ENCODE results near the gene TSNAXIP1.

The TSNAXIP1 gene

DNA sequence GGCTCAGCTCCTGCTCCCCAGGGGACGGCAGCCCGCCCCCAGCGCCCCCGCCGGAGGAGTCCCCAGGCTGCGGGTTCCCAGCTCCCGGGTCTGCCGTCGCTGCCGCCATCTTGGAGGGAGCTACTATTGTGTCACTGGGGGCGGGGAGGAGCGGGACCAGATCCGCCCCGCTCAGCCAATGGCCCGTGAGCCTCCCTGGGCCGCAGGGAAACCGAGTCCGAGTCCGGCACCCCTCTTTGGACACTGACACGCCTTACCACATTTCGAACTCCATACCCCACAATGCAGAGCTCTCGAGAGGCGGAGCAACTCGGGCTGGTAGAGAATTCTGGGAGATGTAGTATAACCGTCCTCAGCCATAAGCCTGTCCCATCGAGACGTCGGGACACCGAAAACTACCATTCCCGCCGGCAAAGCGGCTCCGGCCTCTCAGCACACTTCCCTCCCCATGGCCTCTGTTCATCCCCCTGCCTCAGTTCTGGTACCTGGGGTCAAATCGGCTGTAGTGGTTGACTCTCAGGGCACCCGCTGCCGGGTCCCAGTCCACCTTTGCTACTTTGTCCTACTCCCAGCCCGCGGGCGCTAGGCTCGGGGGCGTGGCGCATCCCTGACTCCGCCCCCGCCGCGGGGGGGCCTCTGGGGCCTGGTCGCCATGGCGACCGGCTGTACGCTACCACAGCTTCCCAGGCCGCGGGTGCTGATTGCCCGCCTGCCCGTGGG is at the start of gene TSNAXIP1, which contains the start of gene RANBP10:
Gene TSNAXIP1 (plus strand): TSS at position 462 of the 720 bp plus-strand sequence. CDS start 261 bp downstream, outside the sequence.
Gene RANBP10 (minus strand): TSS at position 133 of the 720 bp plus-strand sequence. CDS start 24 bp downstream, at position 109.
- peak within 1 kb of the TSS; percentile 71 for H3K27ac ChIP-seq
- no peak for TF ChIP-seq CTCF (IDR thresholded peaks at IDR 0.05)
- no peak for TF ChIP-seq ZFX (IDR thresholded peaks at IDR 0.05; ENCODE audit: borderline replicate concordance)

DNA sequence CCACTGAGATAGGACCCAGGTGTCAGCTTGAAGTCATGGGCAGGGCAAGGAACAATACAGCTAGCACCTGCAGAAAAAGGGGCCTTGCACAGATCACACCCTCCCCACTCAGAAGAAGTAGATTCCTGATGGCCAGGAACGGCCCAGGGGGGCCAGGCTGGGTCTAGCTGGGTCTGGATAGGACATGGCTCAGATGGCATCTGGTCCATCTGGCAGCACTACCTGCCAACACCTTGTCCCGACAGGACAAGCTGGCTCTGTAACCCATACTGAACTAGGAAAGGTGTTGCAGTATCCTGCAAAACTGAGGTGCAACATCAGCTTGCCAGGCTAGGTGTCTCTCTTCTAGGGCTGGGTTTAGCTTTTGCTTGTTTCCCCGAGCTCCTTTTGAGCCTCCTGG is 48.7 kb upstream of the TSNAXIP1 start:
- no peak overlapping the region for H3K27ac ChIP-seq
- TF ChIP-seq ZFX (IDR thresholded peaks at IDR 0.05; ENCODE audit: borderline replicate concordance) (no peak), CTCF (IDR thresholded peaks at IDR 0.05) (no peak)

DNA sequence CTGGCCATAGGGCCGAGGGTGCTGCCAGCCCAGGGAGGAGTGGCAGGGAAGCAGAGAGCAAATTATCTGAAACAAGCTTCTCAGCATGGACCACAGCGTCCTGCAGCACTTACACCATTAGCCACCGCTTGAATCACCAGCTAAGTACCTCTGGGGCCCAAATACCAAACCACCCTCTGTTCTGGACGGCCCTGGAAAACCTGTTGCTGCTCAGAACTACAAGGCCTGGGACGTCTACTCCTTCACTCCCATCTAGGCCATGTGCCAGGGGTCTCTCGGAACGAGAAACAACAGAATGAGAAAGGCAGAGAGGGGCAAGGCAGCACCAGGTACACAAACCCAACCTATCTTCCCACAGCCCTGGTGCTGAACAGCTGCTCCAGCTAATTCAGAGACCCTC is 47.7 kb upstream of the TSNAXIP1 start:
- TF ChIP-seq CTCF (IDR thresholded peaks at IDR 0.05) (no peak), ZFX (IDR thresholded peaks at IDR 0.05; ENCODE audit: borderline replicate concordance) (no peak)
- no peak overlapping the region for H3K27ac ChIP-seq

DNA sequence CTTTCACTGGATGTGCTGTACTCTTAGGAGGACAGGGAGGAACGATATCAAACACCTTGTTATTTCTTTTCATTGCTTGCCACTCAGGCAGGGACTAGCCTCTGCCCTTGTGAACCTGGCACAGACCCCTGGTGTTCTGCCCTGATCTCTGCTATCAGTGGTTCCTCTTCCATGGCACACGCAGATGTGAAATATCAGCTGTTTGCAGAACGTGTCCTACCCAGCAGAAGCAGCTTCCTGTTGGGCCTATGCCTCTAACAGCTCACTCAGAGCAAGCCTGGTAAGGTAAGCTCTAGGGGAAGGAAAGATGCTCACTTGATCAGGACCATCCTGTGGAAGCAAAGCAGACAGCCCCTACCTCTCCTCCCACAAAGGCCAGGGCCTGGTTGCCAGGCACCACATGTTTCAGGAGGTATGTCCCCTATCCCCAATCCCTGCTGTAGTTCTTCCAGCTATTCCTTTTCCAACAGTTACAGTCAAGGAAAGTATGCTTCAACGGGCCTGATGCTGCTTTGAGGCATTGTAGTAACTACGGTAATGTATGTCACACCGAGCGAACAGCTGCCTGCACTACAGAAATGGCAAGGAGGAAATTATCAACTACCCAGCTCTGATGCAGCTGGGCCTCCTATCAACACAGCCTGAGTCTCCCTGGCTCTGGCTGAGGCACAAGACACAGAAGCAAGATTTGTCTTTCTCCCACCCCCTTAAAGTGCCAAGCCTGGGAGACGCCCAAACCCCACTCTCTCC is 46.3 kb upstream of the TSNAXIP1 start:
- no peak overlapping the region for H3K27ac ChIP-seq
- TF ChIP-seq CTCF (IDR thresholded peaks at IDR 0.05) (no peak), ZFX (IDR thresholded peaks at IDR 0.05; ENCODE audit: borderline replicate concordance) (no peak)

DNA sequence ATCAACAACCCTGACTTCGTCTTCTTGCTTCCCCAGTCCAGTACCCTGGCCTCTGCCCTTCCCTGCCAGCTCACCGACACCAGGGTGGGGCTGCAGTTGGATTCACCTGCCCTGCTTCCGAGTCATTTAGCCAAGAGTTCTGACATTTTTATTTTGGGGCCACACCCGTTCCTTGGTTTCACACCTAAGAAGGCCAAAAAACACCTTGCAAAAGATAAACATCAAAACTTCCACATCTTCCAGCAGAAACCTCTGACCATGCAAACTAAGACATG is 45.8 kb upstream of the TSNAXIP1 start:
- TF ChIP-seq CTCF (IDR thresholded peaks at IDR 0.05) = no peak
- TF ChIP-seq ZFX (IDR thresholded peaks at IDR 0.05; ENCODE audit: borderline replicate concordance) = no peak
- H3K27ac ChIP-seq = no peak overlapping the region

GRCh38 chr16:67761924-67762323 is 44.8 kb upstream of the TSNAXIP1 start:
- no peak for TF ChIP-seq CTCF (IDR thresholded peaks at IDR 0.05)
- no peak for TF ChIP-seq ZFX (IDR thresholded peaks at IDR 0.05; ENCODE audit: borderline replicate concordance)
- H3K27ac ChIP-seq = no peak overlapping the region

DNA sequence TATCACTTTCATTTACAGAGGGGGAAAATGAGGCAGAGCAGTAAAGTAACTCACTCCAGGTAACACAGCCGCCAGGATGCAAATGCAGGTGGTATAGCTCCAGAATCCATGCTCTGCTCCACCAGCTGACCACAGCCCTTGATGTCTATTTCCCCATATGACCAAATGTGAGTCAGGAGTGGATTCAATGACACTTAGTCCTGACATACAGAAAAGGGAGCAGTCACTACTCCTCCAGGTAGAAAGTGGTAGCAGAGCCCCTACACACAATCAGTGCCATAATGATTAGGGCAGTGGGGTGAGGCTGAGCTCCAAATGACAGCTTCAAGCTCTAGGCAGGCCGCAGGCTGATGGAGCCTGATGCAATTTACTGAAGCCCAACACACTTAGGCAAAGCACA is 44.3 kb upstream of the TSNAXIP1 start:
- TF ChIP-seq CTCF (IDR thresholded peaks at IDR 0.05) = no peak
- TF ChIP-seq ZFX (IDR thresholded peaks at IDR 0.05; ENCODE audit: borderline replicate concordance) = no peak

More for the DNA sequence above, 44.3 kb upstream of the TSNAXIP1 start:
- H3K27ac ChIP-seq = no peak overlapping the region

Data from 22Rv1 (cell line).